ENCODE measurements around the gene PAX7.

DNA sequence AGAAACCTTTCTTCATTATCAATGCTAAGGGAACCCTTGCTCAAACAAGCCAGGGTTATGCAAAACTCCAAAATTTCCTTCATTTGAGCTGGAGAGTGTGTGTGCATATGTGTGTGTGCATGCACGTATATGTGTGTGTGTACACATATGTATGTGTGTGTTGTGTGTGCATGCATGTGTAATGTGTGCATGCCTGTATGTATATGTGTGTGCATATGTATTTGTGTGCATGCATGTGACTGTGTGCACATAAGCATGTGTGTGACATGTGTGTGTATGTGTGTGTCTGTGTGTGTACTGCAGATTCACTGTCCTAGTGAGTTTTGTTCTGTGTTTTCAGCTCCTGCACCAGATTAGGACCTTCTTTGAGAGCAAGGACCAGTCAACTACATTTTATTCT is 28.2 kb downstream of the PAX7 start:
- TF ChIP-seq, protein P1, sequence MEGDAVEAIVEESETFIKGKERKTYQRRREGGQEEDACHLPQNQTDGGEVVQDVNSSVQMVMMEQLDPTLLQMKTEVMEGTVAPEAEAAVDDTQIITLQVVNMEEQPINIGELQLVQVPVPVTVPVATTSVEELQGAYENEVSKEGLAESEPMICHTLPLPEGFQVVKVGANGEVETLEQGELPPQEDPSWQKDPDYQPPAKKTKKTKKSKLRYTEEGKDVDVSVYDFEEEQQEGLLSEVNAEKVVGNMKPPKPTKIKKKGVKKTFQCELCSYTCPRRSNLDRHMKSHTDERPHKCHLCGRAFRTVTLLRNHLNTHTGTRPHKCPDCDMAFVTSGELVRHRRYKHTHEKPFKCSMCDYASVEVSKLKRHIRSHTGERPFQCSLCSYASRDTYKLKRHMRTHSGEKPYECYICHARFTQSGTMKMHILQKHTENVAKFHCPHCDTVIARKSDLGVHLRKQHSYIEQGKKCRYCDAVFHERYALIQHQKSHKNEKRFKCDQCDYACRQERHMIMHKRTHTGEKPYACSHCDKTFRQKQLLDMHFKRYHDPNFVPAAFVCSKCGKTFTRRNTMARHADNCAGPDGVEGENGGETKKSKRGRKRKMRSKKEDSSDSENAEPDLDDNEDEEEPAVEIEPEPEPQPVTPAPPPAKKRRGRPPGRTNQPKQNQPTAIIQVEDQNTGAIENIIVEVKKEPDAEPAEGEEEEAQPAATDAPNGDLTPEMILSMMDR (conservative IDR thresholded peaks at IDR 0.05 in 1 of 2, IDR thresholded peaks at IDR 0.05 in 1 of 2; ENCODE audit: extremely low read depth in 1 of 2, insufficient read depth in 1 of 2, low read depth in 1 of 2, low read length in 2 of 2), result no peak
- TF ChIP-seq EZH2 (IDR thresholded peaks at IDR 0.05; ENCODE audit: borderline replicate concordance, low read length), result no peak

Data from mammary epithelial cell (primary cell).